Epithelial cell of esophagus (primary cell): ENCODE measurements around the gene CRY1.
A peak's percentile ranks its signal among the peaks of the same experiment; 100 is the strongest.

Source experiments
- DNase-seq: peaks from one replicate; pipeline ENCODE4 v3.0.0; 2010; ENCODE audit warnings: low read depth
- H3K4me3 ChIP-seq: 2 replicates; pipeline ENCODE4 v1.5.1; 2011; ENCODE audit warnings: mild to moderate bottlenecking, low read length, control low read depth
- CTCF ChIP-seq: IDR thresholded peaks from 2 replicates; pipeline ENCODE4 v1.5.1; 2011; ENCODE audit warnings: low read depth, mild to moderate bottlenecking, low read length, control low read depth, inconsistent platforms; ENCODE audit not compliant: insufficient read depth; ENCODE audit errors: missing control alignments

CRY1 gene

GRCh38 chr12:107093417-107094182 lies at the start of gene CRY1:
TSS of gene CRY1 (minus strand) at chr12:107093549. CDS start at chr12:107092961, 588 bp downstream.
- peak; percentile 96 for DNase-seq
- peak within 1 kb of the TSS; percentile 86 for H3K4me3 ChIP-seq
- no peak for TF ChIP-seq CTCF

GRCh38 chr12:107139787-107140186 lies 46.4 kb upstream of the CRY1 start:
- H3K4me3 ChIP-seq, result no peak overlapping the region
- no peak for TF ChIP-seq CTCF
- no peak for DNase-seq

DNA sequence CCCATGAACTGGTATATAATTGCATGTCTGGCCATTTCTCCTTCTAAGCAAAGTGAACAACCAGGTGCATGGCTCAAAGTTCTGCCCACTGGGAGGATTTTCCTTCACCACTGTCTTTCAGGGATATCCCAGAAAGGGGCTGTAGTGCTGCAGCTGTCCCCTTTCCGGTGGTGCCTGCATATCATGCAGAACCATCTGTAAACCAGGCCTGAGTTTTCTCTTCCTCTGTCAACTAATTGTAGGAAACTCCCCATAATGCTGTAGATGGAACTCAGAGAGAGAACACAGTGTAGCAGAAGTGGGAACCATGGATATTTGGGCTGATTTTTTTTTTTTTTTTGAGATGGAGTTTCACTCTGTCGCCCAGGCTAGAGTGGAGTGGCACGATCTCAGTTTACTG lies 45.6 kb upstream of the CRY1 start:
- no peak overlapping the region for H3K4me3 ChIP-seq
- no peak for TF ChIP-seq CTCF
- DNase-seq, result no peak

GRCh38 chr12:107135177-107135576 lies 41.8 kb upstream of the CRY1 start:
- no peak for TF ChIP-seq CTCF
- no peak overlapping the region for H3K4me3 ChIP-seq
- DNase-seq, result no peak

DNA sequence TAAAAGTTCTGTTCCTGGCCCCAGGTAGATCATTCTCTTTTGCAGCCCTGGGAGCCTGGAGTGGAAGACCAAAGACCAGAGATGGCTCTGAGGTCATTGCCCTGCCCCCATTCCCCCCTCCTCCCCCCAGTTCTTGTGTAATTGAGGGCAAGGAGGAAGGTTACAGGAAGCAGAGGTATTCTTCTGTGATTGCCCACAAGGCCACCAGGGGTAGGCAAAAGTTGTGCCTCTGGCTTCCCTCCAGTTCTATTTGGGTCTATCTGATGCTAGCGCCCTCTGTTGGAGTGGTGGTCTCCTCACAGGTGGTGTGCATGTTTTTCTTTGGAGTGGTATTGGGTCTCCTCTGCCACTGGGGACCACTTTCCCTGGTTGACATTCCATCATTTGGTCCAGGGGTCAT lies 41.2 kb upstream of the CRY1 start:
- peak; percentile 20 for TF ChIP-seq CTCF
- DNase-seq, result no peak
- H3K4me3 ChIP-seq, result no peak overlapping the region

- no peak overlapping the region for H3K4me3 ChIP-seq
- TF ChIP-seq CTCF, result peak; percentile 3
- no peak for DNase-seq
These were observed 40.1 kb upstream of the CRY1 start for GRCh38 chr12:107133462-107133861.
